WERI-Rb-1 (cell line): ENCODE results near the gene MACROD2.

Experiments
- DNase-seq: peaks from one replicate; pipeline ENCODE4 v3.0.0-alpha.2; 2020
- H3K27ac ChIP-seq: fragments of 250-450 bp; sonication (Bioruptor Pico); 2 replicates; pipeline ENCODE4 v1.5.1; 2020; ENCODE audit warnings: mild to moderate bottlenecking, moderate library complexity
- H3K27me3 ChIP-seq: fragments of 250-450 bp; sonication (Bioruptor Pico); 2 replicates; pipeline ENCODE4 v1.5.1; 2021; ENCODE audit warnings: mild to moderate bottlenecking, low read depth, moderate library complexity; ENCODE audit not compliant: insufficient read depth, severe bottlenecking
- H3K36me3 ChIP-seq: fragments of 250-450 bp; sonication (Bioruptor Pico); 2 replicates; pipeline ENCODE4 v1.5.1; 2020; ENCODE audit warnings: mild to moderate bottlenecking, moderate library complexity
- H3K4me3 ChIP-seq: 2 replicates; pipeline ENCODE4 v1.5.1; 2011; ENCODE audit warnings: low read depth, mild to moderate bottlenecking, control low read depth, low read length
- H3K9me3 ChIP-seq: fragments of 250-450 bp; sonication (Bioruptor Pico); 2 replicates; pipeline ENCODE4 v1.5.1; 2021; ENCODE audit warnings: mild to moderate bottlenecking, moderate library complexity; ENCODE audit not compliant: severe bottlenecking
- CTCF ChIP-seq: IDR thresholded peaks from 2 replicates; pipeline ENCODE4 v1.5.1; 2011; ENCODE audit warnings: low read depth, mild to moderate bottlenecking, control low read depth, inconsistent platforms, low read length

MACROD2 gene

GRCh38 chr20:15637950-15638754 lies 1642.8 kb downstream of the MACROD2 start:
- H3K4me3 ChIP-seq: no peak overlapping the region
- TF ChIP-seq CTCF: no peak
- no peak for DNase-seq

GRCh38 chr20:15638816-15639215 lies 1643.5 kb downstream of the MACROD2 start:
- Histone ChIP-seq H3K4me3 (no peak overlapping the region), H3K27me3 (no peaks in the 10 kb centered on the region), H3K36me3 (no peaks in the 10 kb centered on the region), H3K9me3 (no peaks in the 10 kb centered on the region), H3K27ac (no peak overlapping the region)
- DNase-seq: no peak
- TF ChIP-seq CTCF: no peak

More at GRCh38 chr20:15637950-15638754, 1642.8 kb downstream of the MACROD2 start:
- no peak overlapping the region for H3K27ac ChIP-seq
- no peaks in the 10 kb centered on the region for H3K9me3 ChIP-seq
- H3K27me3 ChIP-seq: no peaks in the 10 kb centered on the region
- H3K36me3 ChIP-seq: no peaks in the 10 kb centered on the region

GRCh38 chr20:15639839-15640238 lies 1644.5 kb downstream of the MACROD2 start:
- Histone ChIP-seq H3K4me3 (no peak overlapping the region), H3K27ac (no peak overlapping the region), H3K36me3 (no peaks in the 10 kb centered on the region), H3K9me3 (no peaks in the 10 kb centered on the region), H3K27me3 (no peaks in the 10 kb centered on the region)
- no peak for TF ChIP-seq CTCF
- no peak for DNase-seq

- Histone ChIP-seq H3K4me3 (no peak overlapping the region), H3K9me3 (no peaks in the 10 kb centered on the region)
These were observed 1646.8 kb downstream of the MACROD2 start for GRCh38 chr20:15642109-15642508.

GRCh38 chr20:15642676-15643075 lies 1647.4 kb downstream of the MACROD2 start:
- H3K9me3 ChIP-seq: no peaks in the 10 kb centered on the region
- TF ChIP-seq CTCF: no peak
- no peak overlapping the region for H3K27ac ChIP-seq
- no peaks in the 10 kb centered on the region for H3K36me3 ChIP-seq
- no peak overlapping the region for H3K4me3 ChIP-seq
- no peak for DNase-seq
- no peaks in the 10 kb centered on the region for H3K27me3 ChIP-seq

More at GRCh38 chr20:15642109-15642508, 1646.8 kb downstream of the MACROD2 start:
- no peaks in the 10 kb centered on the region for H3K36me3 ChIP-seq
- no peak for DNase-seq
- no peak overlapping the region for H3K27ac ChIP-seq
- TF ChIP-seq CTCF: no peak
- no peaks in the 10 kb centered on the region for H3K27me3 ChIP-seq

GRCh38 chr20:15643713-15644112 lies 1648.4 kb downstream of the MACROD2 start:
- Histone ChIP-seq H3K27ac (no peak overlapping the region), H3K9me3 (no peaks in the 10 kb centered on the region), H3K4me3 (no peak overlapping the region), H3K27me3 (no peaks in the 10 kb centered on the region), H3K36me3 (no peaks in the 10 kb centered on the region)
- TF ChIP-seq CTCF: no peak
- DNase-seq: no peak
